22Rv1 (cell line): ENCODE measurements around the gene FHOD3.

ENCODE experiments used
- H3K27ac ChIP-seq: fragments of 450-650 bp; 2 replicates; pipeline ENCODE4 v1.5.1; 2017
- CTCF ChIP-seq: fragments of 450-650 bp; IDR thresholded peaks from 2 replicates; pipeline ENCODE4 v1.5.1; 2017; ENCODE audit warnings: mild to moderate bottlenecking
- ZFX ChIP-seq: fragments of 450-650 bp; IDR thresholded peaks from 2 replicates; pipeline ENCODE4 v1.6.1; 2017; ENCODE audit warnings: antibody characterized with exemption, borderline replicate concordance

FHOD3 gene

DNA sequence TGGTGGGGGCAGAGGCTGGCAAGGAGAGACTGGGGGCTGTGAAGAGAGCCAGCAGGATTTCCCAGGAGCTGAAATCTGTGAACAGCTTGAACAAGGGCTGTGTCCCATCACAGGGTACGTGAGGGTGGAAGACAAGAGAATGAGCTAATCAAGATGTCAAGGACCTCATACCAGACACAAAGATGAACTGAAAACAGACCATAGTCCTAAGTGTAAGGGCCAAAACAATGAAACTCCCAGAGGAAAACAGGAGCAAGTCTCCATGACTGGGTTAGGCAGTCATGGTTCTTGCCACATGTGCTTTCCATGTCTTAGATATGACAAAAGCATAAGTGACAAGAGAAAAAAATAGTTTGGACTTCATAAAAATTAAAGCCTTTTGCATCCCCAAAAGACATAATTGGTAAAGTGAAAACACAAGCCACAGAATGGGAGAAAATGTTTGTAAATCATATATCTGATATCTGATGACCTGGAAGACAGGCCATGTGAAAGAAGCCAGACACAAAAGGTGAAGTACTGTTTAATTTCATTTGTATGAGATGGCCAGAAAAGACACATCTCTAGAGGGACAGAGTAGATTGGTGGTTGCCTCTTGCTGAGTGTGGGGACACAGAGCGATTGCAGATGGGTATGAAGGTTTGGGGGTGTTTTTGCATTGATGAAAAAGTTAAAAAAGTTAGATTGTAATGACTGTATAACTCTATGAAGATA is 67.6 kb downstream of the FHOD3 start:
- TF ChIP-seq ZFX, result no peak

GRCh38 chr18:36365836-36366775 is 68.6 kb downstream of the FHOD3 start:
- TF ChIP-seq ZFX (no peak), CTCF (no peak)
- H3K27ac ChIP-seq, result no peak overlapping the region

More for the DNA sequence above, 67.6 kb downstream of the FHOD3 start:
- H3K27ac ChIP-seq, result no peak overlapping the region

DNA sequence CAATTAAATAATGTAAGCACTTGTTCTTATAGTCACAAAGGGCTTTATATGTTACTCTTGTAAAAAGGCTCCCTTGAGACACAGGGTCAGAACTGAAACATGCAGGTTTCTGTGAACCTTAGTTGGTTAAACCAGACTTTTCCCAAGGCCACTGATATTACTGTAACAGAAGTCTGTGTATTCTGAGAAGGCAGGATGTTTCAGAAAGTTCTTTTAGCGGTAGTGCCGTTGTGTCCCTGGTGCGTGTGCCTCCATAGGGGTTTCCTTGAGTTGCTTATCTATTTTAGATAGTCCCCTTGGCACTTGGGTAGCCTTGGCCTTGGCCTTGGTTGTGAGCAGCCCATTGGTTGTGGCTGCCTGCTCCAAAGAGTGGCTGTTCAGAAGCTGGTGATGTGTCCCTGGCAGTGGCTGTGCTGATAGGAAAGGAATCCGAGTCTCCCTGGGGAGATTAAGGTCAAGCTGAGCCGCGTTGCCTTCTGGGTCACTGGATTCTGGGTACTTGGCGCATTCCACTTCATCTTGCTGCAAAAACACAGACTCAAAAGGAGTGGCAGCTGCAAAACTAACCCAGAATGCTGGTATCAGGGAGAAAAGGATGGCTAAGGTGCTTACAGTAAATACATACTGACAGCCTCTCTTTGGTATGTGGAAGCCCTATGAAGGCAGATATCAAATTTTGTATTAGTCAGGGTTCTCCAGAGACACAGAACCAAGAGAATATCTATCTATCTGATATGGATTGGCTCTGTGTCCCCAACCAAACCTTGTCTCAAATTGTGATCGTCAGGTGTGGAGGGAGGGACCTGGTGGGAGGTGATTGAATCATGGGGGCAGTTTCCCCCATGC is 69.7 kb downstream of the FHOD3 start:
- H3K27ac ChIP-seq, result no peak overlapping the region

GRCh38 chr18:36368889-36369288 is 71.4 kb downstream of the FHOD3 start:
- TF ChIP-seq CTCF (no peak), ZFX (no peak)

More for the DNA sequence above, 69.7 kb downstream of the FHOD3 start:
- TF ChIP-seq ZFX (no peak), CTCF (no peak)

DNA sequence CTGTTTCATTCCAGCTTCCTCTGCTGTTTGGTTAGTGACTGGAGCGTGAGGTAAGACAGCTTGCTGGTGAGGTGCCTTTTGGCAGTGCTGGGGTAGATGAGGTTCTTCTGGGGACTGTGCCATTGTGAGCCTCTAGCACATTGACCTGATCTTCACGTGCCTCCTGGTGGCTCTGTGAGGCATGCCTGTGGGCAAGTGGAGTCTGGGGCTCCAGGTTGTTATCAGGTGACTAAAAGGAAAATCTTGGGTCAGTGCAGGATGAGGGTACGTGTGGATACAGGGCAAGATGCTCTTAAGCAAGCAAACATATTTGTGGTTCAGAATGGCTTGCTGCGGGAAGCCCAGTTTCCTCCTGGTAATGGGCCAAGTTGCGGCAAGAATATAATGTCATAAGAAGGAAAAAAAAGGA is 75.4 kb downstream of the FHOD3 start:
- H3K27ac ChIP-seq, result no peak overlapping the region
- TF ChIP-seq ZFX (no peak), CTCF (no peak)

More at GRCh38 chr18:36368889-36369288, 71.4 kb downstream of the FHOD3 start:
- H3K27ac ChIP-seq, result no peak overlapping the region

DNA sequence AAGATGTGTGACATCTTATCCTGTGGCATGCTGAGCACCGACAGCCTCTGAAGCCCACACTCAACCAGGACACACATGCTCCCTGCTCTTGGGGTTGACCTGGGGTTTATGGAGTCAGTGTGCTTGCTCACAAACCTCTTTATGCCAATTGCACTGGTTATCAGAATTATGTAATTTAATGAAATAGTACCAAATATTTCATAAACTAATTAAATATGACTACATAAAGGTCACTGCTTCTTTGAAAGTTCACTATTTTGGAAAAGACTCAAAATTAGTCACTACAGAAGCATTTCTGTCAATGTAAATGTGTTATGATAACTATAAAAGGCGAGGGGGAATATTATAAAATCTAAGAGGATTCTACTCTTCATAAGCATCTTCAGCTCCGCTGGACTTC is 76.7 kb downstream of the FHOD3 start:
- no peak overlapping the region for H3K27ac ChIP-seq
- TF ChIP-seq ZFX, result no peak
- TF ChIP-seq CTCF, result no peak

DNA sequence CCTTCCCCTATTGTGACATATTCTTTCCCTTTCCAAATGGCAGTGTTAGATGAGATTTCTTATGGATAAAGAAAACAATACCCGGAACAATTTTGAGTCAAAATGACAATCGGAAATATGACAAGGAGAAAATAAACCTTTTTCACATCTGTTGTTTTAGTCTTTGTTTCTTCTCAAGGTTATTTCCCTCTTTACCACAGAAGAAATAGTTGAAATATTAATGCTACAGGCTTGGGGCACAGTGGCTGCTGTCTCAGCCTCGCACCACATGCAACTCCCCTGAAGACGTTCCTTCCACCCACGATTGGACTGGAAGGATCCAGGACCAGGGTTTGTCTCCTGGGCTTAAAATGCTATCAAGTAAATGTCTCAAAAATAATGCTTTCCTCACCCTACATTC is 77.6 kb downstream of the FHOD3 start:
- H3K27ac ChIP-seq, result no peak overlapping the region
- TF ChIP-seq ZFX, result no peak
- no peak for TF ChIP-seq CTCF
